Measurements from ENCODE around the gene VTI1A.

Gene VTI1A

DNA sequence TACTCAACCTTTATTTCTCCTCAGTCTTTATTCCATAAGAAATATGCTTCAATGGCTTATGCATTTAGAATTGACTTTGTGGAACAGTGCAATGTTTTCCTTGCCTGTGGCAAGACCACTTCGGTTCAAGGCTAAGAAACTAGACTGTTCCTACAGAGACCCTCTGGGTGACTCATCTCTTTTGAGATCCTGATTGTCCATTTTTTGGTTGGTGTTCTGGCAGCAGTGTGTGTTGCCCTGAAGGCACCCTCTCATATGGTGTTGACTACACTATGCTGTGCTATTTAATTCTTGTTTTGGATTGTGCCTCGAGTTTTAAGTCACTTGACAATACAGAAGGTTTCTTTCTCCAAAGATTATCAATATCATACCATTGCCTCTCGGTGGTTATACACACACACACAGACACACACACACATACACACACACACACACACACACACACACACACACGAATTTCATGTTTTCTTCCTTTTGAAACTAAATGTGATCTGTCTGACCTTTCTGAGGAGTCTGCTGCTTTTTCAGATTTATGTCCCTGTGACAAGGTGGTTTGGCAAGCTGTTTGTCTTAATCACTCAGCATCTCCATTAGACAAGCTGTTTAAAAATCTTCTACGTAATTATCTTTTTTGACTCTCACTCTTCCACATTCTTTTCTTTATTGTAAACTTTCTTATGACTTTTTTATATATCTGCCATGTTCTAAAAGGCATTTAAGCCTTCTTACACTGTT, 187.2 kb downstream of the VTI1A start:
- DNase-seq (ENCODE audit: low read depth in 3 of 3, low spot score in 1 of 3) = no peak

DNA sequence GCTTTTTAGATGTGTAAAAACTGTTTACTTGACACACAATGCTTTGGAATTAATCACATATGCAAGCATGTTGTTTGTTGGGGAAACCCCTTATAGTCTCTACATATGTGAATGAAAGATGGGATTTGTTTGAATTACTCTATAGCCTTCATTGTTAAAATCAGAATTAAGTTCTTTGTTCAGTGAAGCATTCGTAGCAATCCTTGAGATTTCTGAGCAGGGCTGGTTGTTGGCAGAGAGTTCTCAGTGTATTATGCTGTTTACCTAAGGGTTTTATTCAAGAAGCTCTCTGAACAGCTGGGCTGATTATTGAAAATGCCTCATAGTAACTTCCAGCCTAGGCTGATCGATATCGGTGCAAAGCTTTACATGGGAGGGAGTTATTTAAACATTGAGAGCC, 190.9 kb downstream of the VTI1A start:
- DNase-seq (ENCODE audit: low read depth in 3 of 3, low spot score in 1 of 3) = no peak

GRCh38 chr10:112639298-112639697, 192.3 kb downstream of the VTI1A start:
- DNase-seq (ENCODE audit: low read depth in 3 of 3, low spot score in 1 of 3) = no peak

DNA sequence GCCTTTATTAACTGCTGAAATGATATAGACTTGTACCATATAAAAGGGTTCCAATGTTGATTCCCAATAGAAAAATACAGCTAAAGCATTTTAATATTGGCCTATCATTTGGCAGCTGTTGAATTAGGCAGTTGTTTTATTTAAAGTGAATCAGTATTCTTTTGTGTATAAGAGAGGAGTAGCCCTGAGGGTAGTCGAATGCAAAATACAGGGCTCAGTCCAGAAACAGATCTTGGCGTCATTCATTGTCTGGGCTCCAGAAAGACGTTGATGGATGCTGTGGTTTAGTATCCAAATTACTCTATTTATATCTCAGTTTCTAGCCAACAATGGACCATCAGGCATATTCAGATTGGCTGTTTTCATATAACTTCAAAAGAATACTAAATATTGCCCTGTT, 193.6 kb downstream of the VTI1A start:
- no peak for DNase-seq (ENCODE audit: low read depth in 3 of 3, low spot score in 1 of 3)

DNA sequence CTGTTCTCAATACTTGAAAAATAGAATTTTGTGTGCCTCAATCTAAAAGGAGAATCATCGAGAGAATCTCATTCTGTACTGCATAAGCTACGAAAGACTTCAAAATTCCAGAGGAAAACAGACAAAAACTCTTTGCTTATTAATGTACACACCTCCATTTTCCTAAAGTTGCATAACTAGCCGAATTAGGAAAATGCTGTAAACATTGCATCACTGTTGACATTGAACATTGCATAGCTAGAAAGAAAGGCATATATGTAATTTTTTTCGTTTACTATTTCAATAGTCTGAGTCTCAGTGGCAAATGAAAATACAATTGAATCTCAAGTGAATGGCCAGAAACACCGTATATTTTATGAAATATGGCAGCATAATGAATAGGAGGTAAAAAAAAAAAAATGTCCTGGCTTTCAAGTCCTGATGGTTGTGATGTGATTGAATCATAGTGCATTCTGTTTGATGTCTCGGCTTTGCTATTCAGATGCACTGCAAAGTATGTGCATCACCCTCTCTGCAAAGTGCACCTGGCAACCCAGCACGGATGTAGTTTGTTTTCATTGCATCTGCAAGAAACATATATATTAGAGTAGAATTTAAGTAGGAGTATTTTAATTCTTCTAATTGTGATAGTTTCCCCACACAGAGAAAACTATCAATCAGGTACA, 196.7 kb downstream of the VTI1A start:
- no peak for DNase-seq (ENCODE audit: low read depth in 3 of 3, low spot score in 1 of 3)

GRCh38 chr10:112644265-112644645, 197.2 kb downstream of the VTI1A start:
- DNase-seq (ENCODE audit: low read depth in 3 of 3, low spot score in 1 of 3) = no peak

DNA sequence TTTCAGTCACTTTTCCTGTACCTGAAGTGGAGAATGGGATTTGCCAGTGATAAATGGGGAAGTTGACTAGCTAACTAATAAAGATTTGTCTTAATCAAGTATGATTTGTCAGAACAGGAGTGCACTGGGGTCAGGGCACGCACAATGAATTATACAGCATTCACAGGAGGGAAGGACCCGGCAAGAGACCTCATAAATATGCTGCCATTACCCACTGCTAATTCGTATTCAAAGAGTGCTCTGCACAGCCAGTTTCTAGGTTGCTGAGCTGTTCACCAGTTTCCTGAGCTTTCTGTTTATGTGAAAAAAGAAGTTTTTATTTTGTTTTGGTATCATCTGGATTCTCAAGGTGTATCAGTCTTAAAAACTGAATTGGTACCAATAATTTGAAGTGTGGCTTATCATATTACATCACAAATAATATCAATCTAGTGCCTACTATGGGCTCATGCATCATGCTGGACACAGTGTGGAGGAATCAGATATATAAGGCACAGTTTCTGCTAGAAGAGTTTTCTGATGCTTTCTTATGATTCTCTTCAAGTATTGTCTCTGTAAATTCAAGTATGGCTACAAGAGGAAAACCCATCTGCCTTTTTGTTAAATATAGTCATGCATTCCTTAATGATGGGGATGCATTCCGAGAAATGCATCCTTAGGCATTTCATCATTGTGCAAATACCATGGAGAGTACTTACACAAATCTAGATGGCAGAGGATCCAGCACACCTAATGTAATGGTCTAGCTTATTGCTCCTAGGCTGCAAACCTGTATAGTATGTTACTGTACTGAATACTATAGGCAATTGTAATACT, 202.2 kb downstream of the VTI1A start:
- DNase-seq (ENCODE audit: low read depth in 3 of 3, low spot score in 1 of 3) = no peak

DNA sequence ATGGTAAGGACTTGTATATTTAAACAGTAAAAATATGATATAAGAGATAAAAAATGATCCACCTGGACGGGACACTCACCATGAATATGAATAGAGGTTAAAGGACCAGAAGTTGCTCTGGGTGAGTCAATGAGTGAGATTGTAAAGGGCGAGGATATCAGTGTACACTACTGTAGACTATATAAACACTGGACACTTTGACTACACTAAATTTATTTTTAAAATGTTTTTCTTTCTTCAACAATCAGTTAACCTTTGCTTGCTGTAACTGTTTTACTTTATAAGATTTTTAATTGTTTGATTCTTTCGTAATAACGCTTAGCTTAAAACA, 202.8 kb downstream of the VTI1A start:
- DNase-seq (ENCODE audit: low read depth in 3 of 3, low spot score in 1 of 3) = no peak

DNA sequence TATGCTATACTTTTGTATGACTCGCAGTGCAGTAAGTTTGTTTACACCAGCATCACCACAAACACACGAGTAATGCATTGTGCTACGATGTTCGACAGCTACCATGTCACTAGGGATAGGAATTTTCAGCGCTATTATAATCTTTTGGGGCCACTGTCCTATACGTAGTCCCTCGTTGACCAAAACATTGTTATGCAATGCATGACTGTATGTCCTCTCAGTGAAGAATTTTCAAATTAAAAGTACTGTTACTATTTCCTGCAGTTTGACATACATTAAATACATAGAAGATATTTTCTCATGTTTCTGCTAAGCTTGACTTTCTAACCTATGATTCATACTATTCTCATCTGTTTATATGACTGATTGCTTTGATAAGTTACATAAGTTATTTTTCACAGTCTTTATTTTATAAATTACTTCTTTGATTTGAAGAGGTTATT, 203.6 kb downstream of the VTI1A start:
- DNase-seq (ENCODE audit: low read depth in 3 of 3, low spot score in 1 of 3) = no peak

GRCh38 chr10:112653215-112653614, 206.2 kb downstream of the VTI1A start:
- DNase-seq (ENCODE audit: low read depth in 3 of 3, low spot score in 1 of 3) = no peak

GRCh38 chr10:112653851-112654250, 206.8 kb downstream of the VTI1A start:
- no peak for DNase-seq (ENCODE audit: low read depth in 3 of 3, low spot score in 1 of 3)

GRCh38 chr10:112654794-112655193, 207.8 kb downstream of the VTI1A start:
- no peak for DNase-seq (ENCODE audit: low read depth in 3 of 3, low spot score in 1 of 3)

DNA sequence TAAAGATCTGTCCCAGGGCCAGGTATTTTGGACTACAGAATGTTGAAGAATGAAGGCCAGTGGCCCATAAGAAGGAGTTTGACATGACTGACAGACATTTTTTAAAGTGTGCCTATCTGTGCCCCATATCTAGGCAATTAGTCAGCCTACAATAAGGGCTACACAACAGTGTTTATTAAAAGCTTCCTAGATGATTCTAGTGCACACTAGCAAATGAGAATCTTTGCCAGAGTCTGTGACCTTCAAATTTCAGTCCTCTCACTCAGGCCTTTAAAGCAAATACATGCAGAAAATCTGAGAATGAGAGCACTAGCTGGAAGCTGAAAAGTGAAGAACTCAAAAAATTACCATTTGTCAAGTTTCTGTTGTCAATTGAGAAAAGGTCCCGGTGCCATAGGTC, 208.7 kb downstream of the VTI1A start:
- no peak for DNase-seq (ENCODE audit: low read depth in 3 of 3, low spot score in 1 of 3)

GRCh38 chr10:112658465-112658864, 211.4 kb downstream of the VTI1A start:
- no peak for DNase-seq (ENCODE audit: low read depth in 3 of 3, low spot score in 1 of 3)

- DNase-seq (ENCODE audit: low read depth in 3 of 3, low spot score in 1 of 3) = no peak
These were observed 212.1 kb downstream of the VTI1A start for GRCh38 chr10:112658900-112659638.

GRCh38 chr10:112663234-112664125, 216.5 kb downstream of the VTI1A start:
- DNase-seq (ENCODE audit: low read depth in 3 of 3, low spot score in 1 of 3) = no peak

GRCh38 chr10:112666094-112666493, 219.1 kb downstream of the VTI1A start:
- no peak for DNase-seq (ENCODE audit: low read depth in 3 of 3, low spot score in 1 of 3)

DNA sequence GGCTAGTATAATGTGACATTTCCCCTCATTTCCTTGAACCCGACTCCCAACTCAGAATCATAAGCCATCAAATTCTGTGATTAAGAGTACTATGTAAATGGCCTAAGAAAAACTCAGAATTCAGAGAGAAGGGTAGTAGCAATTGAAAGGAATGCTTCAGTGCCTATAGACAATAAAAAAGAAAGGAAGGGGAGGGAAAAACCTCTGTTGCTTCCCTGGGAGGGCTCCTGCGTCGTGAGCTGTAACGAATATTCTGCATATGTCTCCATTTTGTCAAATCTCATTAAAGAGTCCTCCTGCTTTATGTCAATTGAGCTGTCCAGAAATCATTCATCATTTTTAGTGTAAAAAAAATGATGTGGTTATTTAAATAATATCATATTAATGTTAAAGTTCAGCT, 223.0 kb downstream of the VTI1A start:
- DNase-seq (ENCODE audit: low read depth in 3 of 3, low spot score in 1 of 3) = no peak

- no peak for DNase-seq (ENCODE audit: low read depth in 3 of 3, low spot score in 1 of 3)
These were observed 224.7 kb downstream of the VTI1A start for GRCh38 chr10:112671743-112672142.

DNA sequence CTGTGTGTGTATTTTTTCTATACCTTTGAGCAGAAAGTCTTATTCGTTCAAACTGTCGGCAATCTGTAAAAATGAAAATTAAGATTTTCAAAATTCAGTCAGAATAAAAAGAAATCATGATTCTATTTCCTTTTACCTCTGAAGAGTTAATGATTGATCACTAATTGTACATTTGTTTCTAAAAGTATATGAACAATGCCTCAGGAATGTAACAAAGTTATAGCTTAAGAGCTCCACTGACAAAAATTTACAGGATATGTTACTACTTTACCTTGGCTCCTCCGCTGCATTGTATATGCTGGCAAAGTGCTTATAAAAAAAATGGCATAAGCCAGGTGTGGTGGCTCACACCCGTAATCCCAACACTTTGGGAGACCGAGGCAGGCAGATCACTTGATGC, 225.7 kb downstream of the VTI1A start:
- no peak for DNase-seq (ENCODE audit: low read depth in 3 of 3, low spot score in 1 of 3)

All from stimulated activated CD4-positive, alpha-beta T cell treated with anti-CD3 and anti-CD28 coated beads, TNF-alpha, amount 100 ng/mL, for 1 hour (primary cell).